ENCODE measurements around the gene EOLA1. TPM values are rescaled to one million over a fixed set of nuclear protein-coding genes. Genes with fewer than 3 reads are reported as not detected.

Gene EOLA1
- total and polyA plus RNA-seq, 2 experiments from 2014 or later = 2.5 to 3.3 TPM

- TF ChIP-seq, protein P1, sequence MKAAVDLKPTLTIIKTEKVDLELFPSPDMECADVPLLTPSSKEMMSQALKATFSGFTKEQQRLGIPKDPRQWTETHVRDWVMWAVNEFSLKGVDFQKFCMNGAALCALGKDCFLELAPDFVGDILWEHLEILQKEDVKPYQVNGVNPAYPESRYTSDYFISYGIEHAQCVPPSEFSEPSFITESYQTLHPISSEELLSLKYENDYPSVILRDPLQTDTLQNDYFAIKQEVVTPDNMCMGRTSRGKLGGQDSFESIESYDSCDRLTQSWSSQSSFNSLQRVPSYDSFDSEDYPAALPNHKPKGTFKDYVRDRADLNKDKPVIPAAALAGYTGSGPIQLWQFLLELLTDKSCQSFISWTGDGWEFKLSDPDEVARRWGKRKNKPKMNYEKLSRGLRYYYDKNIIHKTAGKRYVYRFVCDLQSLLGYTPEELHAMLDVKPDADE (IDR thresholded peaks at IDR 0.05) = no peak
Measured at GRCh38 chrX:149495573-149496071, 45.2 kb upstream of the EOLA1 start (continued).

DNA sequence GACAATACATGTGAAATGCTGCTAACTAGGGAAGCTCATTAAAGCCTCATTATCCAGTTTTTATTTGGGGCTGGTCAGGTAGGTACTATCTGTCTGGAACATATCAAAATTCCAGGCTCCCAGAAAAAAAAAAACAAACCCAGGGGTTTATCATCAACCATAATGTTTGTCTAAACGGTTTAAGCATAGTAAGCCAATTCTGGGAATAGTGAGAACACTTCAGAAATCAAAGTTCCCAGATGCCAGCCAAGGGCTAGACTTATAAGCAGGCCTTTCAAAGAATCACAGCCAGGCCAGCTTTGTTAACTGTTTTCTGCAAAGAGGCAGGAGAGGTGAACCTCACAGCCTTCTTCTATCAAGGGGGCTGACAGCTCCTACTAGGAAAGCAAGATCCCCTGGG lies 43.8 kb upstream of the EOLA1 start:
- Histone ChIP-seq H3F3A (replicated peaks; ENCODE audit: low read depth) (no peaks in the 10 kb centered on the region), H3K36me3 (ENCODE audit: insufficient read depth) (no peaks in the 10 kb centered on the region; the same call in 1 of the 2 replicates), H3K27me3 (ENCODE audit: insufficient read depth) (no peaks in the 10 kb centered on the region), H3K79me2 (replicated peaks; ENCODE audit: insufficient read depth) (no peaks in the 10 kb centered on the region), H3K4me2 (no peak overlapping the region), H3K4me1 (ENCODE audit: insufficient read depth) (no peaks in the 10 kb centered on the region), H3K4me3 (no peak overlapping the region), H3K27ac (ENCODE audit: low read depth) (no peak overlapping the region), H2AFZ (no peak overlapping the region), H3K9me2 (ENCODE audit: insufficient read depth) (no peaks in the 10 kb centered on the region), H4K20me1 (replicated peaks; ENCODE audit: insufficient read depth) (no peaks in the 10 kb centered on the region)
- H3K4me3 Mint-ChIP-seq = no peak overlapping the region
- peaks cover 28% of the 10 kb centered on the region; the same call in 2 of the 3 replicates for H3K36me3 Mint-ChIP-seq (ENCODE audit: low read depth)
- peaks cover 3% of the 10 kb centered on the region for H3K27me3 Mint-ChIP-seq (ENCODE audit: insufficient read depth, low read depth, poor library complexity)
- no peak overlapping the region for H3K27ac Mint-ChIP-seq
- no peaks in the 10 kb centered on the region for H3K9me3 Mint-ChIP-seq
- ATAC-seq (no peak), DNase-seq (ENCODE audit: low spot score) (no peak)
- no peaks in the 10 kb centered on the region for H3K4me1 Mint-ChIP-seq
- TF ChIP-seq CREB1 (CRISPR knock-in tag; IDR thresholded peaks at IDR 0.05; ENCODE audit: low read depth) (no peak), ZNF331 (CRISPR knock-in tag; IDR thresholded peaks at IDR 0.05; ENCODE audit: low read depth) (no peak), ZNF114 (CRISPR knock-in tag; IDR thresholded peaks at IDR 0.05) (no peak), POLR2AphosphoS5 (IDR thresholded peaks at IDR 0.05; ENCODE audit: low read depth) (no peak), STAT1 (IDR thresholded peaks at IDR 0.05; ENCODE audit: unreplicated experiment) (no peak), NANOG (IDR thresholded peaks at IDR 0.05; ENCODE audit: borderline replicate concordance) (no peak), ZNF462 (CRISPR knock-in tag; IDR thresholded peaks at IDR 0.05) (no peak), EZH2 (IDR thresholded peaks at IDR 0.05; ENCODE audit: low read depth, unreplicated experiment) (no peak)
- TF ChIP-seq, protein P1 (IDR thresholded peaks at IDR 0.05) = no peak
- TF ChIP-seq, protein P2, sequence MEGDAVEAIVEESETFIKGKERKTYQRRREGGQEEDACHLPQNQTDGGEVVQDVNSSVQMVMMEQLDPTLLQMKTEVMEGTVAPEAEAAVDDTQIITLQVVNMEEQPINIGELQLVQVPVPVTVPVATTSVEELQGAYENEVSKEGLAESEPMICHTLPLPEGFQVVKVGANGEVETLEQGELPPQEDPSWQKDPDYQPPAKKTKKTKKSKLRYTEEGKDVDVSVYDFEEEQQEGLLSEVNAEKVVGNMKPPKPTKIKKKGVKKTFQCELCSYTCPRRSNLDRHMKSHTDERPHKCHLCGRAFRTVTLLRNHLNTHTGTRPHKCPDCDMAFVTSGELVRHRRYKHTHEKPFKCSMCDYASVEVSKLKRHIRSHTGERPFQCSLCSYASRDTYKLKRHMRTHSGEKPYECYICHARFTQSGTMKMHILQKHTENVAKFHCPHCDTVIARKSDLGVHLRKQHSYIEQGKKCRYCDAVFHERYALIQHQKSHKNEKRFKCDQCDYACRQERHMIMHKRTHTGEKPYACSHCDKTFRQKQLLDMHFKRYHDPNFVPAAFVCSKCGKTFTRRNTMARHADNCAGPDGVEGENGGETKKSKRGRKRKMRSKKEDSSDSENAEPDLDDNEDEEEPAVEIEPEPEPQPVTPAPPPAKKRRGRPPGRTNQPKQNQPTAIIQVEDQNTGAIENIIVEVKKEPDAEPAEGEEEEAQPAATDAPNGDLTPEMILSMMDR (conservative IDR thresholded peaks at IDR 0.05; ENCODE audit: low read depth in 2 of 2) = no peak
- TF ChIP-seq, protein P3, sequence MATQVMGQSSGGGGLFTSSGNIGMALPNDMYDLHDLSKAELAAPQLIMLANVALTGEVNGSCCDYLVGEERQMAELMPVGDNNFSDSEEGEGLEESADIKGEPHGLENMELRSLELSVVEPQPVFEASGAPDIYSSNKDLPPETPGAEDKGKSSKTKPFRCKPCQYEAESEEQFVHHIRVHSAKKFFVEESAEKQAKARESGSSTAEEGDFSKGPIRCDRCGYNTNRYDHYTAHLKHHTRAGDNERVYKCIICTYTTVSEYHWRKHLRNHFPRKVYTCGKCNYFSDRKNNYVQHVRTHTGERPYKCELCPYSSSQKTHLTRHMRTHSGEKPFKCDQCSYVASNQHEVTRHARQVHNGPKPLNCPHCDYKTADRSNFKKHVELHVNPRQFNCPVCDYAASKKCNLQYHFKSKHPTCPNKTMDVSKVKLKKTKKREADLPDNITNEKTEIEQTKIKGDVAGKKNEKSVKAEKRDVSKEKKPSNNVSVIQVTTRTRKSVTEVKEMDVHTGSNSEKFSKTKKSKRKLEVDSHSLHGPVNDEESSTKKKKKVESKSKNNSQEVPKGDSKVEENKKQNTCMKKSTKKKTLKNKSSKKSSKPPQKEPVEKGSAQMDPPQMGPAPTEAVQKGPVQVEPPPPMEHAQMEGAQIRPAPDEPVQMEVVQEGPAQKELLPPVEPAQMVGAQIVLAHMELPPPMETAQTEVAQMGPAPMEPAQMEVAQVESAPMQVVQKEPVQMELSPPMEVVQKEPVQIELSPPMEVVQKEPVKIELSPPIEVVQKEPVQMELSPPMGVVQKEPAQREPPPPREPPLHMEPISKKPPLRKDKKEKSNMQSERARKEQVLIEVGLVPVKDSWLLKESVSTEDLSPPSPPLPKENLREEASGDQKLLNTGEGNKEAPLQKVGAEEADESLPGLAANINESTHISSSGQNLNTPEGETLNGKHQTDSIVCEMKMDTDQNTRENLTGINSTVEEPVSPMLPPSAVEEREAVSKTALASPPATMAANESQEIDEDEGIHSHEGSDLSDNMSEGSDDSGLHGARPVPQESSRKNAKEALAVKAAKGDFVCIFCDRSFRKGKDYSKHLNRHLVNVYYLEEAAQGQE (IDR thresholded peaks at IDR 0.05; ENCODE audit: unreplicated experiment) = no peak

All from GM23338 (cell line).